K562 (cell line): ENCODE results near the gene RET. TPM values are rescaled to one million over a fixed set of nuclear protein-coding genes. Genes with fewer than 3 reads are reported as not detected.

Experiments used
- ATAC-seq: fragments of 200-7000 bp; cut with Tn5 transposase; 3 replicates; pipeline ENCODE4 v1.9.1; 2020; ENCODE audit warnings: moderate library complexity
- BruUV-seq: library from RNA; stranded (reverse); fragments of 400-500 nt; replicated peaks from 2 replicates; lab custom pipeline; 2021; lab: Mats Ljungman, UMichigan
- CTCF ChIA-PET: fragments of 300-600 bp; formaldehyde crosslinking; extraction: SDS; loops from one replicate; lab custom pipeline; 2021; ENCODE audit warnings: low intra/inter-chr PET ratio; lab: Yijun Ruan, JAX
- POLR2A ChIA-PET: fragments of 300-600, 350-650 bp; sonication (Branson Sonifier 250); formaldehyde crosslinking; extraction: SDS; loops from one replicate; lab custom pipeline; 2021; ENCODE audit warnings: antibody characterized with exemption, inconsistent platforms; lab: Yijun Ruan, JAX
- DNase-seq, 4 experiments: peaks; one replicate each; pipeline versions ENCODE4 v3.0.0 to v3.0.0-alpha.2; 2011 to 2018; ENCODE audit warnings: low spot score in 3 of 4, mixed read lengths in 3 of 4; ENCODE audit errors: extremely low read depth in 1 of 4
- FAIRE-seq: peaks from 2 replicates; lab custom pipeline; 2011; peaks lifted over from hg19 to GRCh38; lab: Jason Lieb, UNC
- H2AFZ ChIP-seq: 2 replicates; pipeline ENCODE4 v1.6.0; 2011; ENCODE audit warnings: low read depth, low read length, control low read depth, inconsistent platforms
- H3K27ac ChIP-seq: fragments of 200-600 bp; 3 replicates; pipeline ENCODE4 v1.8.0; 2011; ENCODE audit warnings: low read depth, mild to moderate bottlenecking, control low read depth, inconsistent platforms, low read length, moderate library complexity, mixed read lengths; ENCODE audit errors: extremely low read depth
- H3K27me3 ChIP-seq, 2 experiments: fragments of 300-600 bp in 1 of 2; 2 replicates in 1 of 2; 3 replicates in 1 of 2; pipeline versions ENCODE4 v1.6.0 to v1.8.0; 2011; ENCODE audit warnings: inconsistent platforms in 2 of 2, low read length in 2 of 2, mild to moderate bottlenecking in 1 of 2, mixed read lengths in 1 of 2, moderate library complexity in 1 of 2; ENCODE audit not compliant: control insufficient read depth in 2 of 2, insufficient read depth in 2 of 2
- H3K36me3 ChIP-seq: fragments of 300-600 bp; 3 replicates; pipeline ENCODE4 v1.8.0; 2011; ENCODE audit warnings: mild to moderate bottlenecking, low read length, inconsistent platforms; ENCODE audit not compliant: control insufficient read depth, insufficient read depth
- H3K4me1 ChIP-seq, 2 experiments: fragments of 200-600 bp in 1 of 2; replicated peaks in 1 of 2; 2 replicates in 1 of 2; 3 replicates in 1 of 2; pipeline versions ENCODE4 v1.5.1 to v1.8.0; 2011; ENCODE audit warnings: inconsistent platforms in 2 of 2, low read length in 2 of 2, mild to moderate bottlenecking in 1 of 2, mixed read lengths in 1 of 2, moderate library complexity in 1 of 2; ENCODE audit not compliant: control insufficient read depth in 2 of 2, insufficient read depth in 2 of 2
- H3K4me2 ChIP-seq: 2 replicates; pipeline ENCODE4 v1.6.1; 2011; ENCODE audit warnings: low read length, control low read depth, inconsistent platforms, mixed read lengths; ENCODE audit not compliant: insufficient read depth
- H3K4me3 ChIP-seq: fragments of 200-600 bp; sonication (generic), shearing (Covaris generic); 2 replicates; pipeline ENCODE4 v1.5.1; 2016; ENCODE audit warnings: control low read depth, inconsistent platforms
- H3K79me2 ChIP-seq: fragments of 200-600 bp; 3 replicates; pipeline ENCODE4 v1.8.0; 2011; ENCODE audit warnings: low read length, inconsistent platforms; ENCODE audit not compliant: control insufficient read depth, insufficient read depth
- H3K9ac ChIP-seq, 2 experiments: 2 replicates each; pipeline versions ENCODE4 v1.6.0 to v1.6.1; 2011; ENCODE audit warnings: low read depth in 2 of 2, low read length in 2 of 2, control low read depth in 1 of 2, inconsistent platforms in 1 of 2, mild to moderate bottlenecking in 1 of 2, mixed read lengths in 1 of 2; ENCODE audit not compliant: insufficient read depth in 1 of 2
- H3K9me1 ChIP-seq: one replicate; pipeline ENCODE4 v1.6.0; 2011; ENCODE audit warnings: inconsistent platforms, mild to moderate bottlenecking, low read length, moderate library complexity; ENCODE audit not compliant: control insufficient read depth, insufficient read depth
- H3K9me3 ChIP-seq: replicated peaks from 2 replicates; pipeline ENCODE4 v1.5.1; 2011; ENCODE audit warnings: low read depth, low read length, inconsistent platforms; ENCODE audit not compliant: control insufficient read depth, insufficient read depth
- H4K20me1 ChIP-seq: replicated peaks from 2 replicates; pipeline ENCODE4 v1.6.1; 2011; ENCODE audit warnings: low read length, inconsistent platforms, mixed read lengths; ENCODE audit not compliant: control insufficient read depth, insufficient read depth
- HDAC6 ChIP-seq: IDR thresholded peaks from 2 replicates; pipeline ENCODE4 v1.6.1; 2012; ENCODE audit warnings: low read depth, mild to moderate bottlenecking, control low read depth, inconsistent platforms, low read length, moderate library complexity
- TBL1XR1 ChIP-seq, 2 experiments: IDR thresholded peaks; 2 replicates each; pipeline ENCODE4 v1.6.1; 2012; ENCODE audit warnings: improper control_type of control experiment in 2 of 2, low read length in 2 of 2, mild to moderate bottlenecking in 1 of 2
- ZNF184 ChIP-seq: sonication (generic); formaldehyde crosslinking; IDR thresholded peaks from 2 replicates; pipeline ENCODE4 v1.5.0; 2020; ENCODE audit warnings: missing genetic modification reagents
- ZNF695 ChIP-seq: fragments of 450-650 bp; formaldehyde crosslinking; IDR thresholded peaks from 2 replicates; pipeline ENCODE4 v1.4.0; 2020; ENCODE audit warnings: mild to moderate bottlenecking, moderate library complexity
- WGBS: fragments of 100-300 bp; shearing (Covaris generic); methylation state at CpG from one replicate; pipeline ENCODE4 v1.1.6; 2016; ENCODE audit warnings: low coverage, mixed read lengths; ENCODE audit not compliant: insufficient coverage; ENCODE audit errors: missing lambda C conversion rate; 5-methylcytosine and 5-hydroxymethylcytosine counted together
- in situ Hi-C: fragments of 300-500 bp; cut with MboI; formaldehyde crosslinking; loops from 4 replicates; pipeline ENCODE4 v1.15.0; 2018; ENCODE audit warnings: inconsistent platforms, mixed read lengths
- intact Hi-C: fragments of 100-400 bp; cut with micrococcal nuclease; formaldehyde crosslinking; loops from 2 replicates; pipeline ENCODE4 v1.14.2; 2022
- polyA plus RNA-seq, 8 experiments: library from polyadenylated mRNA; depleted of rRNA in 4 of 8; stranded (reverse) in 5 of 8; unstranded in 3 of 8; fragments of >200 nt; fragmentation: Nextera tagmentation in 2 of 8; fragmentation: Illumina TruSeq in 1 of 8; extraction: Ambion mirVana in 2 of 8; extraction: Trizol in 1 of 8; gene quantifications; 2 replicates each; pipeline versions ENCODE4 v1.2.1 to v1.2.3, GENCODE V29; 2011 to 2014; ENCODE audit warnings: inconsistent platforms in 1 of 8, missing spikeins in 1 of 8
- total RNA-seq, 7 experiments: library from RNA; depleted of rRNA in 6 of 7; stranded (reverse); fragments of >200 nt in 6 of 7; fragmentation: Illumina TruSeq in 2 of 7; extraction: Trizol in 2 of 7; gene quantifications; 2 replicates each; pipeline versions ENCODE4 v1.2.1 to v1.2.3, GENCODE V29; 2011 to 2021; ENCODE audit warnings: low replicate concordance in 1 of 7
- TF ChIP-seq, protein P1 (sequence below), 2 experiments: IDR thresholded peaks; 2 replicates each; pipeline ENCODE4 v1.6.1; 2011; ENCODE audit warnings: borderline replicate concordance in 1 of 2, control low read depth in 1 of 2, low read depth in 1 of 2, low read length in 1 of 2, mild to moderate bottlenecking in 1 of 2, mixed read lengths in 1 of 2, moderate library complexity in 1 of 2; ENCODE audit not compliant: insufficient read depth in 1 of 2, insufficient read length in 1 of 2, poor library complexity in 1 of 2, severe bottlenecking in 1 of 2; ENCODE audit errors: extremely low read depth in 1 of 2
- TF ChIP-seq, protein P2 (sequence below): fragments of 450-650 bp; formaldehyde crosslinking; IDR thresholded peaks from 2 replicates; pipeline ENCODE4 v1.4.0; 2020; ENCODE audit warnings: mild to moderate bottlenecking
- TF ChIP-seq, protein P3 (sequence below): fragments of 450-650 bp; IDR thresholded peaks from 2 replicates; pipeline ENCODE4 v1.6.1; 2016; ENCODE audit warnings: antibody characterized with exemption

RET gene
- total and polyA plus RNA-seq, 9 of the 15 experiments (the other 6 are each of a cell fraction or from before 2014, with no cell fraction given) = 0.04 to 0.05 TPM; not detected in 7

DNA sequence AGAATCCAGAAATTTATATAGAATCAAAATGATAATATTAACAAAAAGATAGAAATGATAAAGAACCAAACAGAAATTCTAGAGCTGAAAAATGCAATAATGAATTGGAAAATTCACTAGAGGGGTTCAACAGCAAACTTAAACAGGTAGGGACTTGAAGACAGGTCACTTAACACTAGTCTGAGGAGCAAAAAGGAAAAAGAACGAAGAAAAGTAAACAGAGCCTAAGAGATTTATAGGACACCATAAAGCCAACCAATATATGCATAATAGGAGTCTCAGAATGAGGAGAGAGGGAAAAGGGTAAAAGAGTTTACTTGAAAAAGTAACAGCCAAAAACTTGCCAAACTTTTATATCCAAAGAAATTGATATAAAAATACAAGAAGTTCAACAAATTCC is 44.3 kb upstream of the RET start (continued):
- TF ChIP-seq, protein P1, sequence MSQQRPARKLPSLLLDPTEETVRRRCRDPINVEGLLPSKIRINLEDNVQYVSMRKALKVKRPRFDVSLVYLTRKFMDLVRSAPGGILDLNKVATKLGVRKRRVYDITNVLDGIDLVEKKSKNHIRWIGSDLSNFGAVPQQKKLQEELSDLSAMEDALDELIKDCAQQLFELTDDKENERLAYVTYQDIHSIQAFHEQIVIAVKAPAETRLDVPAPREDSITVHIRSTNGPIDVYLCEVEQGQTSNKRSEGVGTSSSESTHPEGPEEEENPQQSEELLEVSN (IDR thresholded peaks at IDR 0.05; ENCODE audit: borderline replicate concordance in 1 of 2, extremely low read depth in 1 of 2, insufficient read depth in 1 of 2, insufficient read length in 1 of 2, low read depth in 1 of 2, low read length in 1 of 2, poor library complexity in 1 of 2, severe bottlenecking in 1 of 2) = no peak
- no peak for TF ChIP-seq ZNF184
- TF ChIP-seq ZNF695 (CRISPR knock-in tag) = no peak
- TF ChIP-seq HDAC6 = no peak
- TF ChIP-seq, protein P2, sequence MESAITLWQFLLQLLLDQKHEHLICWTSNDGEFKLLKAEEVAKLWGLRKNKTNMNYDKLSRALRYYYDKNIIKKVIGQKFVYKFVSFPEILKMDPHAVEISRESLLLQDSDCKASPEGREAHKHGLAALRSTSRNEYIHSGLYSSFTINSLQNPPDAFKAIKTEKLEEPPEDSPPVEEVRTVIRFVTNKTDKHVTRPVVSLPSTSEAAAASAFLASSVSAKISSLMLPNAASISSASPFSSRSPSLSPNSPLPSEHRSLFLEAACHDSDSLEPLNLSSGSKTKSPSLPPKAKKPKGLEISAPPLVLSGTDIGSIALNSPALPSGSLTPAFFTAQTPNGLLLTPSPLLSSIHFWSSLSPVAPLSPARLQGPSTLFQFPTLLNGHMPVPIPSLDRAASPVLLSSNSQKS (CRISPR knock-in tag) = no peak
- TF ChIP-seq, protein P3, sequence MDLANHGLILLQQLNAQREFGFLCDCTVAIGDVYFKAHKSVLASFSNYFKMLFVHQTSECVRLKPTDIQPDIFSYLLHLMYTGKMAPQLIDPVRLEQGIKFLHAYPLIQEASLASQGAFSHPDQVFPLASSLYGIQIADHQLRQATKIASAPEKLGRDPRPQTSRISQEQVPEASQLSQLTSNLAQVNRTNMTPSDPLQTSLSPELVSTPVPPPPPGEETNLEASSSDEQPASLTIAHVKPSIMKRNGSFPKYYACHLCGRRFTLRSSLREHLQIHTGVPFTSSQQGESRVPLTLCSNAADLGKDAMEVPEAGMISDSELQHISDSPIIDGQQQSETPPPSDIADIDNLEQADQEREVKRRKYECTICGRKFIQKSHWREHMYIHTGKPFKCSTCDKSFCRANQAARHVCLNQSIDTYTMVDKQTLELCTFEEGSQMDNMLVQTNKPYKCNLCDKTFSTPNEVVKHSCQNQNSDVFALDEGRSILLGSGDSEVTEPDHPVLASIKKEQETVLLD = no peak

DNA sequence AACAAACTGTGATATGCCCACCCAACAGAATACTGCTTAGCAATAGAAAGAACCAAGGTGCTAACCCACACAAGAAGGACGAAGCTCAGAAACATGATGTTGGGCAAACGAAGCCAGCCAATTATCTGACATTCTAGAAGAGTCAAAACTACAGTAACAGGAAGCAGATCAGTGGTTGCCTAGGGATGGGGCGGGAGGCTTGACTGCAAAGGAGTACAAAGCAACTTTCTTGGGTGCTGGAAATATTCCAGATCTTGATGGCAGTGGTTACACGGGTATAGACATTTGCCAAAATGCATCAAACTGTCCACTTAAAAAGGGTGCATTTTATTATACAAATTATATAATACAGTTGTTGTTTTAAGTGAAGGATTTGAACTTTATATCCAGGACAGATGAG is 41.1 kb upstream of the RET start:
- H3K4me1 ChIP-seq = no peaks in the 10 kb centered on the region
- H3K9me3 ChIP-seq = no peaks in the 10 kb centered on the region; the same call in 1 of the 2 replicates
- H4K20me1 ChIP-seq = no peaks in the 10 kb centered on the region
- no peak overlapping the region for H3K4me2 ChIP-seq
- peaks cover 0 to 6% of the 10 kb centered on the region in 2 experiments; a peak in 1 of 5 replicates for H3K27me3 ChIP-seq
- no TSS peak for BruUV-seq
- H3K9me1 ChIP-seq = no peaks in the 10 kb centered on the region
- no peak for FAIRE-seq
- no peaks in the 10 kb centered on the region for H3K36me3 ChIP-seq
- no peak for DNase-seq
- CTCF ChIA-PET = no interaction called here
- H3K79me2 ChIP-seq = no peaks in the 10 kb centered on the region
- no peak overlapping the region for H3K9ac ChIP-seq
- WGBS = 1% methylated on average over 4 of the region's 4 CpGs
- intact Hi-C loops = no loop called here
- ATAC-seq = no peak
- H3K27ac ChIP-seq = no peak overlapping the region
- POLR2A ChIA-PET = interaction anchor here (1.1 kb wide), 1 partner anchor 13 kb away, joined by 3 read pairs; no protein-coding TSS in a partner anchor
- no peak overlapping the region for H2AFZ ChIP-seq
- in situ Hi-C loops = no loop called here
- TF ChIP-seq TBL1XR1 (IDR thresholded peaks at IDR 0.05; ENCODE audit: low read length in 2 of 2) = no peak
- H3K4me3 ChIP-seq = no peak overlapping the region
